HG02885 (cell line): ENCODE data around the gene HECW1.

Experiments
- ATAC-seq: cut with Tn5 transposase; IDR thresholded peaks from one replicate; pipeline ENCODE4 v1.9.1; 2021; ENCODE audit warnings: mild to moderate bottlenecking; ENCODE audit not compliant: unreplicated experiment, poor library complexity

HECW1 gene

GRCh38 chr7:43516581-43517342, 404.3 kb downstream of the HECW1 start:
- ATAC-seq: peak; percentile 87

GRCh38 chr7:43517464-43517863, 405.0 kb downstream of the HECW1 start:
- no peak for ATAC-seq

DNA sequence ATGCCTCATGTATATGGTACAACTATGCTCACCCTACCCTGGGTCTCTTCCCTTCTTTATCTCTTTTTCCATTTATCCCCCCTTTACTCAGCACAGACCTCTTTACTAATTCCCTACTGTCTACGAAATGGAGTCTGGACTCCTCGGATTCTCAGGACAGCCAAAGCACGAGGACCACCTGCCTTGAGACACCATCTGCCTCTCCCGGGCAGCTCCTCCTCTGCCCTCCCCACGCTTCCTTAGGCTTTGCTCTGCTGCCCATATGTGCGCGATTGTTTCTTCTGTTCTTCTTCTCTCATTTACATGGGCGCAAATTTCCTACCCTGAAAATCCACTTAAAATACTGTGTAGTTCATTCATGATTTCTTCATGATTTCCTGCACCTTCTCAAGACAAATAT, 407.8 kb downstream of the HECW1 start:
- no peak for ATAC-seq

DNA sequence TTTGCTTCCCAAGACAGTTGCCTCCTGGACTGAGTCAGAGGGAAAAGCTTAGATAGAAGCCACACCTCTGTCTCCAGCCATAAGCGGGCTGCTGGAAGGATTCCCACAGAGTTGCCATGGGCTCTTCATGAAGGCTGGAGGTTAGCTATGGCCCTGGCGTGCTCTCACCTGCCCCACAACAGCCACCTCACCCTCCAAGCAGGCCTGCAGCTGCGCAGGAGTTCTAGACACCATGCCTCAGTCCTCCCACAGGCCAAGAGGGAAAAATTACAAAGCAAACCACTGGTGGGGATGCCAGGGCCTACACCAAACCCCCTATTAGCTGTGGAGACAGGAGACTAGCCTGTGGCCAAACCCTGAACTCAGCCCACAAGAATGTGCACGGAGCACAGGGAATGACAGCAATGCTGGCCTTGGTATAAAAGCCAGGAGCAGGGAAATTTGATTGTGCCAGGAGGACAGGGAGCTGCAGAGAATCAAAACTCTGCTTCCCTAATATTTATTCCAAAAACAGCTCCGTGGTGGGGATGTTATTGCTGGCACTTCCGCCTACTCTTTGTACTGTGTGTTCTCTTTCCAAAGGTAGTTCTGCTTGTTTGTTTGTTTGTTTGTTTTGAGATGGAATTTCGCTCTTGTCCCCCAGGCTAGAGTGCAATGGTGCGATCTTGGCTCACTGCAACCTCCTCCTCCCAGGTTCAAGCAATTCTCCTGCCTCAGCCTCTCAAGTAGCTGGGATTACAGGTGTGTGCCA, 410.1 kb downstream of the HECW1 start:
- no peak for ATAC-seq

GRCh38 chr7:43528576-43529354, 416.3 kb downstream of the HECW1 start:
- no peak for ATAC-seq

GRCh38 chr7:43530553-43531410, 418.3 kb downstream of the HECW1 start:
- no peak for ATAC-seq

- no peak for ATAC-seq
These were observed 419.3 kb downstream of the HECW1 start for GRCh38 chr7:43531700-43532099.

DNA sequence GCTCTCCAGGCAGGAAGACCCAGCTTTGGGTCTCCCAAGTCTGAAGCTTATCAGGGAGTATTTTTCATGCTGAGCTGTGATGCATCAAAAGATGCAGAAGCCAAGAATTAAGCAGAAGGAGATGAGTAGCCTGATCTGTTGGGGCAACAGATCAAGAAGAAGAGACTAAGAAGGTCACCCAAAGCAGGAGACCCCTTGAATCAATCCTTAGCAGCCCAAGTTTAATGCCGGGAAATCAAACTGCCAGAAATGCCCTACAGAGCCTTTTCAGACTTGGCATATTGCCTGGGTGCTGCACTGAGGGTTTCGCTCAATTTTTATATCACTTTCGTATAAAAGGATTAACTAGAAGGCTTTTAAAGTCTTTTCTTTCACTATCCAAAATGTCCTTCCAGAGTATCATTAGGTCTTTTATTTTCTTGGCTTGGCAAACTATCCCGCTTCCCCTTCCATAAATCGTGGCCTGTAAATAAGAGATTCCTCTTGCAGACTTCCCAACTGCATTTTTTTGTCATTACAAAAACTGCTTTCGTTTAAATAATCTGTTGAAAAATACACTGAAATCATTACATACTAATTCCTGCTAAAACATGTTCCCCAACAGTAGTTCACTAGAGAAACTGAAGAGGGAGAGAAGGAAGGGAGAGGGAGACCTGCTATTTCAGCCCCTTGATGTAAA, 421.5 kb downstream of the HECW1 start:
- ATAC-seq: no peak

DNA sequence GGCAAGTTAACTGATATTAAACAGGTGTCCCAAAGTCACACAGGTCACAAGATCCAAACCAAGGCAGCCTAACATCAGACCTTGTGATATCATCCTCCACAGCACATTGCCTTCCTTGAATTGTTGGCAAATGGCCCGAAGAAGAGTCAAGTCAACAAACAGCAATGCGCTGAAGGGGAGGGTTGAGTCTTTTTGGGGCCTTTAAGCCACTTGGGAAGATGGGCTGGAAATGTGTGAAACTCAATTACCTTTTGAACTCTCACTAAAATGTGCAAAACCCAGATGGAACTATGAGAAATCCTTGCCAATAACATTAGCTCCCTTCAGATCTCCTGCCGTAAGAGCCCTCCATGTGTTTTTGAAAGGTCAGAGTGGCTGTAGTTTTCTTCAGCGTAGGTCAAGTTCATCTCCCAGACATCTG, 422.6 kb downstream of the HECW1 start:
- ATAC-seq: no peak

GRCh38 chr7:43535810-43536585, 423.6 kb downstream of the HECW1 start:
- ATAC-seq: no peak

DNA sequence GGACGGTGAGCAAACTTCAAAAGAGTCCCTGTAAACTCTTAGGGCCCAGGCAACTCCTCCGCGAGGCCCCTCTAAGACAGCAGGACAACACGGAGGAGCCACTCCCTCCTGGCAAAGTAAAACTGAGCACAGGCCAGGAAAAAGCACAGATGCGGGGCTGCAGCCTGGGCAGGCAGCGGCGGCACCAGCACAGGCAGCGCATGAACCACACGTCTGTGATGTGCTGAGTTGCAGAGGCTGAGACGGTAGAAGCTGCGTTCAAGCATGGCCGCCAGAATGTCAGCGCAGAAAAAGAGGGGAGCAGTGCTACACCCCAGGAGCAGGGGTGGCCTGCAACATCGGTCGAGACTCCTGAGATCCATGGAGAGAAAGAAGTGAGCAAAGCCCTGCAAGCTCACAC, 424.3 kb downstream of the HECW1 start:
- ATAC-seq: no peak

DNA sequence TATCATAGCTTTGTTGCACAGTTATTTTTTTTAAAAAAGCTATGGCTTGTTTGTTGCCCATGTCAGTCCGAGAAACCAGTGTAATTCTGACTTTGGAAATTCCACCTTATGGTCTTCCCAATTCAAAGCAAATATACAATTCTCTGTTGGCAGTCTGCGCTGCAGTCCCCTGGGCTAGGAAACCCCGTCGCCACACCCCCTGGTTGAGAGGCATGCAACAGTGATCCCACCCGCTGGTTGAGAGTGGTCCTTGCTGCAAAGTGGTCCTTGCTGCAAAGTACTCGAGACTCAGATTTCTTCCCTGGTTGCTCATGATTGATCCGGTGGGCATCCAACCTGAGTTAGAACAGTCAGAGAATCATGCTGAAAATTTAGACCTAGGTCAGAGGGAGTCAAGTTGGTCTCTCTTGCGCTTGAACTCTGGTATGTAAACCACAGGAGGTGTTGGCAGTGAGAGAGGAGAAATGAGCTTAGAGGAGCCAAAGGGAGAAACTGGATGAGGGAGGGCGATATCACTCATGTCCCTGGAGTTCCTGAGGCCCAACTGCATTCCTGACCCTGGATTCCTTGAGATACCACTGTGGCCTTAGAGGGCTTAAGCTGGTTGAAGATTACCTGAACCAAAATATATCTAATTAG, 425.4 kb downstream of the HECW1 start:
- ATAC-seq: no peak

- ATAC-seq: no peak
These were observed 425.9 kb downstream of the HECW1 start for GRCh38 chr7:43538404-43538771.

DNA sequence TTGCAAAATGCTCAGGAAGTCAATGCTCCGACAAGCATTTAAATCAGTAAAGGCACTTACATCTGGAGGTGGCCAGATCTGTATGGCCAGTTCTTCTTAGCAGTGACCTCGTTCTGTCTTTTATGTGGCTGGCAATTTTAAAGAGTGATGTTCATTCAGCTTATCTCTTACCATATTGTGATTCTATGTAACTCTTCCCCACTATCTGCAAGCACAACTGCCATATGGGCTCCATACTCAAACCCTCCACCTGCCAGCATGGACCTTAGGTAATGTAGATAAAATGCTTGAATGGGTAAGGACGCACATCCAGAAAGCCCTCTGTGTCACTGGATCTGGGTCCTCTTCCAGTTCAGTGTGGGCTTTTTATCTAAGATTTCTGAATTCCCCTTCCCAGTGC, 428.0 kb downstream of the HECW1 start:
- no peak for ATAC-seq

GRCh38 chr7:43542716-43543115, 430.3 kb downstream of the HECW1 start:
- ATAC-seq: no peak

DNA sequence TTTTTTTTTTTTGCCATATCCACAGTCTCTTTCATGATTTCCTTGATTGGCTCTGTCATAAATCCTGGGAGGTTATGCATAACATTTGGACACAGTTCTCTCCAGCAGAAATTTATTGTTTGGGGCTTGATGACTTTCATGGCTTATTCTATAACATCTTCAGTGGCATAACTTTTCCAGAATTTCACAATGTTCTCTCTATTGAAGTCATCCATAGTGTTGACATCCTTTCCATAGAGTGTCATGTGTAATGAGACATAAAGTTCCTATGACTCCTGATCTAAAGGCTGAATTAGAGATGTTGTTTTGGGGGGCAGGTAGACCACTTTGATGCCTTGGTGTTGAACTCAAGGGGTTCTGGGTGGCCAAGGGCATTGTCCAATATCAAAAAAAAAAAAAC, 433.8 kb downstream of the HECW1 start:
- no peak for ATAC-seq

DNA sequence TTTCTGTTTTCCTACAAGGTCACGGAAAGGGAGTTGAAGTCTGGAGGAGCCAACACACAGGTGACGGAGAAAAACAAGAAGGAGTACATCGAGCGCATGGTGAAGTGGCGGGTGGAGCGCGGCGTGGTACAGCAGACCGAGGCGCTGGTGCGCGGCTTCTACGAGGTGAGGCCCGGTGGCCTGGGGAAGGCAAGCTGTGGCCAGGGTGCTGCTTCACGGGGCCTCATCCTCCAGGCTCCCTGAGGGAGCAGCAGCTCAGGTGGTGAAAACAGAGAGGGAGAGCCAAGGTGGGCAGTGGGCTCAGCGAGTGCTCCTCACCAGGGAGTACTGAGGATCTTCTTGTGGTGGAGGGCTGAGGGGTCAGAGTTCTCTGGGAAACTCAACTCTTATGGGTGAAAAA, 438.0 kb downstream of the HECW1 start:
- ATAC-seq: no peak

DNA sequence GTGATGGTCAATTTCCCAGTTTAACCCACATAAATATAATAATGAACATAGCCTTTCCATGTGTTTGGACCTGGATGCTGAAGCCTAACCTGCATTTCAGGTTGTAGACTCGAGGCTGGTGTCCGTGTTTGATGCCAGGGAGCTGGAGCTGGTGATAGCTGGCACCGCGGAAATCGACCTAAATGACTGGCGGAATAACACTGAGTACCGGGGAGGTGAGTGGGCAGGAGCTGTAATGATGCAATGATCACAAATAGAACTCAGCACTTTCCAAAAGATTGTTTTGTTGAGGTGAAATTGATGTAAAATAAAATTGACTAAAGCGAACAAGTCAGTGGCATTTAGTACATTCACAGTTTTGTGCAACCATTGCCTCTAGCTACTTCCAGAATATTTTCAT, 439.7 kb downstream of the HECW1 start:
- ATAC-seq: no peak
